ENCODE results near the gene C1QA.
A peak's percentile ranks its signal among the peaks of the same experiment; 100 is the strongest.

The C1QA gene, protein sequence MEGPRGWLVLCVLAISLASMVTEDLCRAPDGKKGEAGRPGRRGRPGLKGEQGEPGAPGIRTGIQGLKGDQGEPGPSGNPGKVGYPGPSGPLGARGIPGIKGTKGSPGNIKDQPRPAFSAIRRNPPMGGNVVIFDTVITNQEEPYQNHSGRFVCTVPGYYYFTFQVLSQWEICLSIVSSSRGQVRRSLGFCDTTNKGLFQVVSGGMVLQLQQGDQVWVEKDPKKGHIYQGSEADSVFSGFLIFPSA

DNA sequence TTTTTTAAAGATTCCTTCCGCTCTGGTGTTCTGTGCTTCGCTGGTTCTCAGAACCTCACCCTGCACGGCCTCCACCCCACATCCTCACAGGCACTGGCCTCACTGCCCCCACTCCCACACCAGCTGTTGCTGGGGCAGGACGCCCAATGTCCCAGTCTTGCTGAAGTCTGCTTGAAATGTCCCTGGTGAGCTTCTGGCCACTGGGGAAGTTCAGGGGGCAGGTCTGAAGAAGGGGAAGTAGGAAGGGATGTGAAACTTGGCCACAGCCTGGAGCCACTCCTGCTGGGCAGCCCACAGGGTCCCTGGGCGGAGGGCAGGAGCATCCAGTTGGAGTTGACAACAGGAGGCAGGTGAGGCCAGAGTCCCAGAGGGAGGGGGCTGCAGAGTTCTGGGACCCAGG, at the start of gene C1QA:
C1QA (plus strand) TSS at position 276 of the 400 bp plus-strand sequence. CDS start 989 bp downstream, outside the sequence.
- no peak for DNase-seq (ENCODE audit: low read depth, low spot score)

DNA sequence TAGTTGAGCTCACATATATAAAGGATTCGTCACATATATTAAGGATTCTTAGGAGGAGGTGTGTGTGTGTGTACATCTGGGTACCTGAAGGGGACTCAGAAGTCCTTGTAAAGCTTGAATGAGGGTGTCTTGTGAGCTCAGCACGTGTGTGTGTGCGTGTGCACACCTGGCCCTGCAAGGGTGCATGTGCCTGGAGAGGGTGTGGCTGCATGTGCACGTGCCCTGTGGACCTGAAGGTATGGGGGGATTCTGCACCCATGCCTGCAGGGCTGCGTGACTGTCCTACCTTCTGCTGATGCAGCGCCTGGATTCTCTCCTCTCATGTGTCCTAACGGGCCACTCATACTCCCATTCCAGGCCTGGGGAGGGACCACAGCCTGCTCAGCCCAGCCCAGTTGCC, 49.2 kb upstream of the C1QA start:
- DNase-seq (ENCODE audit: low read depth, low spot score): no peak

DNA sequence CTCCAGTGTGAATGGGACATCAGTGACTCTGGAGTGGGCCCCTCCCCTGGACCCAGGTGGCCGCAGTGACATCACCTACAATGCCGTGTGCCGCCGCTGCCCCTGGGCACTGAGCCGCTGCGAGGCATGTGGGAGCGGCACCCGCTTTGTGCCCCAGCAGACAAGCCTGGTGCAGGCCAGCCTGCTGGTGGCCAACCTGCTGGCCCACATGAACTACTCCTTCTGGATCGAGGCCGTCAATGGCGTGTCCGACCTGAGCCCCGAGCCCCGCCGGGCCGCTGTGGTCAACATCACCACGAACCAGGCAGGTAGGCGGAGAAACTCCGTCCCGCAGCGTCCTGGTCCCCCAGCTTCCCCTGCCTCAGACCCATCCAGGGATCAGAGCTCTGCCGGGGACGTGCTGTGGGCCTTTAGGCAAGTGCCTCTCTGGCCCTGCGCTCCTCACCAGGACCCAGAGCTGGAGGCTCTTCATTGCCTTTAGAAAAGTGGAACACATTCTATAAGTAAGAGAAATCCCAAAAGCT, 47.5 kb upstream of the C1QA start:
- DNase-seq (ENCODE audit: low read depth, low spot score): no peak

DNA sequence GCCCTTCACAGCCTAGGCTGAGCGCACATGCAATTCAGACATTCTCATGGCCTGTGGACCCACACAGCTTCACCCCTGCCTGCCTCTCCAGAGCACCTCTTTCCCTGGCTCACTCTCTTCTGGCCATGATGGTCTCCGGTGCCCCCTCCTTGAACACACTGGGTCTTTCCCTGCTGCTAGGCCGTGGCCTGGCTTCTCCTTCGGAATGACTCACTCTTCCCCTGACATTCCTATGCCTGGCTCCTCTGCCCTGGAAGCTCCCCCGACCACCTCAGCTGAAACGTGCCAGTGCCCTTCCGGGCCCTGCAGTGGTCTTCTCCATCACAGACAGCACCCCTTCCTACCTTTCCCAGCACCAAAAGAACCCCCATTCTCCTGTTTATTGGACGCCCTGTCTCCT, 44.9 kb upstream of the C1QA start:
- DNase-seq (ENCODE audit: low read depth, low spot score): no peak

DNA sequence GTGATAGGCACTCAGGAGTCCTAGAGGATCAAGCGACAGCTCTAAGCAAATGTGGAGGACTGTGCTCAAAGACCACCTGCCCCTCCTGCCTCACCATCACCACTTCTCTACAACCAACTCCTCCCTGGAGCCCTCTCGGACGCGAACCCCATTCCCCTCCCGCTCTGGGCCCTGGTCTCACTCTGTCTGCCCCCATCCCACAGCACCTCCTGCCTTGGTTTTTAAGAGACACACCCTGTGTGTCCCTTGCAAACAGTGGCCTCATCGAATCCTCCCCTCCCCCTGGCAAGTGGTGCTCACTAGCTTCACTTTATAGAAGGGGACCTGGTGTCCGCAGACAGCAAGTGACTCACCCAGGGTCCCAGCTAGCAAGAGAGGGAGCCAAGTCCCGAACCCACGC, 44.4 kb upstream of the C1QA start:
- no peak for DNase-seq (ENCODE audit: low read depth, low spot score)

DNA sequence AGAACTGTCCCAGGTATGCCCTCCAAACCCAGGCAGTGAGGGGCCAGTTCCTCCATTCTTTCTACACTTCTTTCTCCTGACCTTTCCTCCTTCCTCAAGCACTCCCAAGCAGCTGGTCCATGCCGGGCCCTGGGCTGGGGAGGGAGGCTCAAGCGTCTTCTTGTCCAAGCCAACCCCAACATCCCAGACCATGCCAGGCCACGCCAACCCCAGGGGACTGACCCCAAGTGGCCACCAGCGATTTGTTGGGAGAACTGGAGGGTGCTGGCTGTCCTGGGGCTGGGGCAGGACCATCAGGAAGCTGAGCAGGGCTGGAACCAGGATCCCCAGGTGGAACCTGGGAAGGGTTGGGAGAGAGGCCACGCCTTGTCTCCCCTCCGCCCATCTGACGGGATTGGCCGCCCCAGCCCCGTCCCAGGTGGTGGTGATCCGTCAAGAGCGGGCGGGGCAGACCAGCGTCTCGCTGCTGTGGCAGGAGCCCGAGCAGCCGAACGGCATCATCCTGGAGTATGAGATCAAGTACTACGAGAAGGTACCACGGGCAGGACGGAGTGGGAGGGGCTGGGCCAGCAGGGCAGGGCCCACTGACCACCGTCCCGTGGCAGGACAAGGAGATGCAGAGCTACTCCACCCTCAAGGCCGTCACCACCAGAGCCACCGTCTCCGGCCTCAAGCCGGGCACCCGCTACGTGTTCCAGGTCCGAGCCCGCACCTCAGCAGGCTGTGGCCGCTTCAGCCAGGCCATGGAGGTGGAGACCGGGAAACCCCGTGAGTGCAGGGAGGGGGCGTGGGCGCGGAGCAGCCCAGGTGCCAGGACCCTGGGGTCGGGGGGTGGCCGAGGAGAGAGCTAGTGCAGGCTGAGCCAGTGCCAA, 43.3 kb upstream of the C1QA start:
- peak; percentile 56 for DNase-seq (ENCODE audit: low read depth, low spot score)

DNA sequence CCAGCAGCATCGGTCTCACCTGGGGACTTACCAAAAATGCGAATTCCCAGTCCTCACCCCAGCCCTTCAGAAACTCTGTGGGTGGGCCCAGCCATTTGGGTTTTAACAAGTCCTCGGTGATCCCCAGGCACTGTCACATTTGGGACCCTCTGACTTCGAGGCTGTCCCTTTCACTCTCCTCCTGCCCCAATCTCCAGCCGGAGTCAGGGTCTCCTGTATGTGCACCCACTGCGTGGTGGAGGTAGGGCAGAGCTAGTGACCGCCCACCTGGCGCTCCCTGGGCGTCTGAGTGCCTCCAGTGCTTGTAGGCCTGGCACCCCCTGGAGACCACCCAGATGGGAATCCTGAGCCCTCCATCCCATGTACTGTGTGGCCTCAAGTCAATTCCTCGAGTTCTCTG, 42.0 kb upstream of the C1QA start:
- DNase-seq (ENCODE audit: low read depth, low spot score): no peak

DNA sequence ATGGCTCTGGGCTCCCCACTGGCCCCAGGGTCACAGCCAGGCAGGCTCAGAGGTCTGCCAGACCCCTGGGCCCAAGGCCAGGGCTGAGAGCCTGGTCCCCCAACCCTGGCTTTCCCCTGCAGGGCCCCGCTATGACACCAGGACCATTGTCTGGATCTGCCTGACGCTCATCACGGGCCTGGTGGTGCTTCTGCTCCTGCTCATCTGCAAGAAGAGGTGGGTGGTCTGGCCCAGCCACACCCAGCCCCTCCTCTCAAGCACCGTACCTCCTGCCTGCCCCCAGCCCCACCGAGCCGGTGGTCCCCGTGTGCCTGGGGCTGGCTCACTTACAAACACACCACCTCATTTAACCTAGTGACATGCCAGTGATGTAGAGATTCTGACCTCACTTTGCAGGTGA, 41.3 kb upstream of the C1QA start:
- no peak for DNase-seq (ENCODE audit: low read depth, low spot score)

DNA sequence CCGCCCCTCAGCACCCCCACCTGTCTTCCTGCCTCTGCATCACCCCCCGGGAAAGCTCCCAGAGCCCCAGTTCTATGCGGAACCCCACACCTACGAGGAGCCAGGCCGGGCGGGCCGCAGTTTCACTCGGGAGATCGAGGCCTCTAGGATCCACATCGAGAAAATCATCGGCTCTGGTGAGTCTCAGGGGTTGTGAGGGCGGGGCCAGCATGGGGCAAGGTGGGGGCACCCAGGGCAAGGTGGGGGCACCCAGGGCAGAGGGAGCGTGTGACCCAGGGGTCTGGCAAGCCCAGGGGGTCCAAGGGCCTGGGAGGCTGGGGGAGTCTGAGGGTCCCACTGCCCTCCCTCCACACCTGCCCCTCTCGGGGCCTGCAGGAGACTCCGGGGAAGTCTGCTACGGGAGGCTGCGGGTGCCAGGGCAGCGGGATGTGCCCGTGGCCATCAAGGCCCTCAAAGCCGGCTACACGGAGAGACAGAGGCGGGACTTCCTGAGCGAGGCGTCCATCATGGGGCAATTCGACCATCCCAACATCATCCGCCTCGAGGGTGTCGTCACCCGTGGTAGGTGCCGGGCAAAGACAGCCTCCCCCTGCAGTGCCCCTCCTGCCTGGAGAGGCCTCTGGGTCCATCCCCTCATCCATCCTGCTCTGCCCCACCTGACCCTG, 39.0 kb upstream of the C1QA start:
- DNase-seq (ENCODE audit: low read depth, low spot score): no peak

DNA sequence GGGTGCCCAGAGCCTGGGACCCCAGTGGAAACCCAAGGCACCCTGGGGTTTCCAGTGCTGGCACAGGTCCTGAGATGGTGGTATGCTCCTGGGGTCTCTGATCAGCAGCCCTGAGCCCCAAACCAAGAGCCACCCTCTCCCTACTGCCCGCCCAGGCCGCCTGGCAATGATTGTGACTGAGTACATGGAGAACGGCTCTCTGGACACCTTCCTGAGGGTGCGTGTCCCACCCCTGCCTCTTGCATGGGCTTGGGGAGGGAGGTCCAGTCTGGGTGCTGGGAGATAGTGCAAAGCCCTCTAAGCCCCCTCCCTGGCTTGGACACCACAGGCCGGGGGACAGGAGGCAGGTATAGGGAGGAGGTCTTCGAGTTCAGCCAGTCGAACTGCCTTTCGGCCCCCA, 38.4 kb upstream of the C1QA start:
- no peak for DNase-seq (ENCODE audit: low read depth, low spot score)

DNA sequence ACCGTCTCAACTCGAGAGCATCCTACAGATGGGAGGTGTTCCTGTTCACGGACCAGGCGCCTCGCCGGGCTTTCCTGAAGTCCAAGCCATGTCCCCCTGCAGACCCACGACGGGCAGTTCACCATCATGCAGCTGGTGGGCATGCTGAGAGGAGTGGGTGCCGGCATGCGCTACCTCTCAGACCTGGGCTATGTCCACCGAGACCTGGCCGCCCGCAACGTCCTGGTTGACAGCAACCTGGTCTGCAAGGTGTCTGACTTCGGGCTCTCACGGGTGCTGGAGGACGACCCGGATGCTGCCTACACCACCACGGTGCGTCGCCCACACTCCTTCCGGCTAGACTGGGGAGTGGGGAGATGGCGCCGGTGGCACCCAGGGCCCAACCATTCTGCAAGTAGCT, 37.7 kb upstream of the C1QA start:
- DNase-seq (ENCODE audit: low read depth, low spot score): no peak

DNA sequence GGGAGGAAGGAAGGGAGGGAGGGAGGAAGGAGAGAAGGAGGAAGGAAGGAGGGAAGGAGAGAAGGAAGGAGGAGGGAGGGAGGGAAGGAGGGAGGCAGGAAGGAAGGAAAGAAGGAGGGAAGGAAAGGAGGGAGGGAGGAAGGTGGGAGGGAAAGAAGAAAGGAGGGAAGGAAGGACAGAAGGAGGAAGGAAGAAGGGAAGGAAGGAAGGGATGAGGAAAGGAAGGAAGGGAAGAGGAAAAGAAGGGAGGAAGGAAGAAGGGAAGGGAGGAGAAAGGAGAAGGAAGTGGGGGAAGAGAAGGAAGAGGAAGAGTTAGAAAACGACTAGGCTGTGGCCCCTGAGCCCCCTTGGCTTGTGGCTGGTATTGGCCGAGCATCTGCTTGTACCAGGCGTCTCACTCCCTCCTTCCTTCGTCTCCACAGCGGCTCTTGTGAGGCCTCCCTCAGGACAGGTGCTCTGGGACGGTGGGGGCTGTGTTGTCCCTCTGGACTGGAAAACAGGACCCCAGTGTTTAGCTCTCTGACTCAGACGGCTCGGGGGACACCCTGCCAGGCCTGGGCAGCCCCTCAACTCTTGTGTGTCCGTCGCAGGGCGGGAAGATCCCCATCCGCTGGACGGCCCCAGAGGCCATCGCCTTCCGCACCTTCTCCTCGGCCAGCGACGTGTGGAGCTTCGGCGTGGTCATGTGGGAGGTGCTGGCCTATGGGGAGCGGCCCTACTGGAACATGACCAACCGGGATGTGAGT, 36.2 kb upstream of the C1QA start:
- no peak for DNase-seq (ENCODE audit: low read depth, low spot score)

DNA sequence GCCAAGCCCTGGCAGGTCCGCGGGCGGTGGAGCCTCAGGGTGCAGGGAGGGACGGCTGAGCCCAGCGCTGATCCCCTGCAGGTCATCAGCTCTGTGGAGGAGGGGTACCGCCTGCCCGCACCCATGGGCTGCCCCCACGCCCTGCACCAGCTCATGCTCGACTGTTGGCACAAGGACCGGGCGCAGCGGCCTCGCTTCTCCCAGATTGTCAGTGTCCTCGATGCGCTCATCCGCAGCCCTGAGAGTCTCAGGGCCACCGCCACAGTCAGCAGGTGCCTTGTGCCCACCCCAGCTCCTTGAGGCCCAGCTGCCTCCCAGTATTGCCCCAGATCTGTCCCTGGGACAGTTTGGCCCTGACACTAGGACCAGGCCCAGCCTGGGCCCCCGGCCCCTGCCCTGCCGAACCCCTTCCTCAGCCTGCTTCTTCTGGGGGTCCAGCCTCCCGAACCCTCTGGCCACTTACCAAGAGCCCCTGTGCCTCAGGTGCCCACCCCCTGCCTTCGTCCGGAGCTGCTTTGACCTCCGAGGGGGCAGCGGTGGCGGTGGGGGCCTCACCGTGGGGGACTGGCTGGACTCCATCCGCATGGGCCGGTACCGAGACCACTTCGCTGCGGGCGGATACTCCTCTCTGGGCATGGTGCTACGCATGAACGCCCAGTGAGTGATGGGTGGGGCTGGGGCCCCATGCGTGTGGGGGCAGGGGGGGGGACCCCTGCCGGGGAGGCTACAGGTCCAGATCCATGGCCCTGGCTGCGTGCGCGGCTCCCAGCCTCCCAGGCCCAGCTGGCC, 35.4 kb upstream of the C1QA start:
- DNase-seq (ENCODE audit: low read depth, low spot score): no peak

DNA sequence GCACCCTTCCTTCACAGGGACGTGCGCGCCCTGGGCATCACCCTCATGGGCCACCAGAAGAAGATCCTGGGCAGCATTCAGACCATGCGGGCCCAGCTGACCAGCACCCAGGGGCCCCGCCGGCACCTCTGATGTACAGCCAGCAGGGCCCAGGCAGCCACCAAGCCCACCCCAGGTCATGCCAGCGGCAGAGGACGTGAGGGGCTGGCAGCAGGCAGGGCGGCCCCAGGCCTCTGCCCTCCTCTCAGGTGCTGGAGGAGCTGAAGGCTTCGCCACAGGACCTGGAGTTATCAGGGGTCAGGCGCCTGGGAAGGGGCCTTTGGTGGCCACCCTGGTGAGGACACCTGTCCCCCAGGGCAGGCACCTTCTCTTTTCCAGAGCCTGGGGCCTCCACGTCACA, 34.8 kb upstream of the C1QA start:
- no peak for DNase-seq (ENCODE audit: low read depth, low spot score)

DNA sequence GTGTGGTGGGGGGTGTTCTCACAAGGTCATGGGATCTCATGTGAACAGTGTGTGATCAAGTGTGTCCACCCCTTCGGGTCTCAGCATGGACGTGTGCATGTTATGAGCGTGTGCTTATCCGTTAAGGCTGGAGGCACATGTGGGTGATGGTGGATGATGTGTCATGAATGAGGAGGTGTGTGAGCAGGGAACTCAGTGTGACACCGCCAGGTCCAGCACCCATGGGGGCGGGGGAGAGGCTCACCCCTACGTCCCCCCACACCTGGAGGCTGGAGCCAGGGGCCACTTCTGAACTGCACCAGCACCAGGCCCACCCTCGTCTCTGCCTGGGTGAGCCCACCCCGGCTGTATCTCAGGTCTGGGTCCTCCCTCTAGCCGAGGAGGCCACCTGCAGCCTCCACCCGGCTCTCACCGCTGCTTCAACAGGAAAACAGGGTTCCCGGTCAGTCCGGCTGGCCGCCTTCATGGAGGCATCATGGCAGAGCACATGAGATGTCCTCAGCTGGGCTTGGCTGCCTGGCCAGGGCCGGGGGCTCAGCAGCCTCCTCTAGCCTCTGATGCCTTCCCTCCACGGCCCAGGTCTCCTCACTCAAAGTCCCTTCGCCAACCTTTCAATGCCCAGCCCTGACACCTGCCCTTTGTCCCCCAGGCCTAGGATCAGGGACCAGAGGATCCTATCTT, 34.2 kb upstream of the C1QA start:
- DNase-seq (ENCODE audit: low read depth, low spot score): no peak

DNA sequence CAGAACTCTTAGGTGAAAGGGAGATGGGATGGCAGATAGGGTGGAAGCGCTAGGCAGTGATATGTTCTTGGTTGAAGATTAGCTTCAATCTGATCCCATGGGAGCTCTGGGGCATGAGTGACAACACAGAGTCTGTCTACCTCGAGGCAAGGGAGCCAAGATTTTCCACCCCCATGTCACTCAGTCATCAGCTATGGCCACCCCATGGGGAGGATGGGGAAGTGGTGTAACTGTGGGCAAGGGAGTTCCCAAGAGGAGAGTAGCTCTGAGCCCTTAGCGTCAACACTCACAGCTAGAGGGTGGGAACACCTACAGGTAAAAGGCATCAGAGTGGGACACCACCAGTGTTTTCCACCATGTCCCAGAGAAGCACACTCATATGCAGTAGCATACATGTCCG, 30.3 kb upstream of the C1QA start:
- DNase-seq (ENCODE audit: low read depth, low spot score): no peak

DNA sequence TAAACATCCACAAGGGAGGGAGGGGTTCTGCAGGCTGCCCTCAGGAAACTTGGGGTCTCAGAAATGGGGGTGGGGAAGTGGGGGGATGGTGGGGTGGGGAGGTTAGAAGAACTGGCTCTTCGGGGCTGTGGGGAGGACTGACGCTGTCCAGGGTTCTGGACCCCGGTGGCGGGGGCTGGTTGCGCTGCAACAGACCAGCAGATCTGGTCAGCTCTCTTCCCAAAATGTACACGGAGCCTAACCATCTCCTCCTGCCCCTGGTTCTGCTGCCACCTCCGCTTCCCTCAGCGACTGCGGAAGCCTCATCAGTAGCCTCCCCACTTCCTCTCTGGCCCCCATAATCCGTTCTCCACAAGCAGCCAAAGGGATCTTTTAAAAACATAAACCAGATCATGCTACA, 29.3 kb upstream of the C1QA start:
- no peak for DNase-seq (ENCODE audit: low read depth, low spot score)

DNA sequence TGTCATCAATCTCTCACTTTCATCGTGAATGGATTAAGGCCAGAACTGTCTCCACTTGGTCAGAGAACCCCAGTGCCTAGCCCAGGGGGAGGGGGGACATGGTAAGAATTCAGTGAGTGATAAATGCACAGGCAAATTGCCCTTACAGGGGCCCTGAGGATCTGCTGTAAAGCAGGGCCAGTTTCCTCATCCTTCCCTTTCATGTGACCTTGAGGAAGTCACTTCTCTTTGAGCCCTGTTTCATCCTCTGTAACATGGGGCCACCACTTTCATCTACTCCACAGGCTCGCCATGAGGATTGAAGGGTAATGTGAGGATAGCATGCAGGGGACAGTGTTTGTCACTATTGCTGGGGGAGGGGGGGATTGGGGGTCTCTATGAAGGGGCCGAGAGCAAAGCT, 28.1 kb upstream of the C1QA start:
- no peak for DNase-seq (ENCODE audit: low read depth, low spot score)

DNA sequence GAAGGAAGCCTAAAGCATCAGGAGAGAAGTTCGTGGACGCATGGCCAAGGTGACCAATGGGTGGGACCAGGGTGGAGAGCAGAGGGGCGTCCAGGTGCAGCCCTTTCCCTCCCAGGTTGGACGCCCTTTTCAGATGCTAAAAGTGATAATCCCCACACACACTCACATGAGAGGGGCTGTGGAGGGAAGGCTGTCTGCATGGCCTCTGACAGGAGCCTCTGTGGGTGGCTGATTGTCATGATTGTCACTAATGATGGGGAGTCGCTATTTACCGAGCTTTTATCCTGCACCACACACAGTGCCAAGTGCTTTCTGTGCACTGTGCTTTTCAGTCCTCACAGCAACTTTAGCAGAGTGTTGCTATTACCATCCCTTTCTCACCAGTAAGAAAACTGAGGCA, 27.1 kb upstream of the C1QA start:
- no peak for DNase-seq (ENCODE audit: low read depth, low spot score)

DNA sequence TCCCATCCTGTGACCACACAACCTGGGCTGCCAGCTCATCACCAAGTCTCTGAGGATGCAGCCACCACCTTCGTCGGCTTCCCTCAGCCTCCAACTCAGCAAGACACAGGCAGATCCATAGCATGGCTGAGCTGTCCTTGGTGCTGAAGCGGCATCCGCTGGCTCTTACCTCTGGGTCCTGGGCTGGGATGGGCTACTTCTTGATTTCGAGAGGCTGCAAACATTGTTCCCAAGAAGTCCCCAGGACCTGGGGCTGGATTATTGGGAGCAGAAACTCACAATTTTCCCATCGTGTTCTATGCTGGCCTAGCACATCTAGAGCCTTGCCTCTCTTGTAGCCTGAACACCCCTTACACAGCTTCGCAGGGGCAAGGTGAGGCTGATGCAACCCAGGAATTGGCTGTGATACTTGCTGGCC, 24.9 kb upstream of the C1QA start:
- peak; percentile 89 for DNase-seq (ENCODE audit: low read depth, low spot score)
